ENCODE measurements around the gene SLC25A53.
"Not testable (repeated sequence)": the region's sequence is repeated elsewhere in the genome, so short reads cannot be mapped to it uniquely, and the experiment has no call there.

Gene SLC25A53

DNA sequence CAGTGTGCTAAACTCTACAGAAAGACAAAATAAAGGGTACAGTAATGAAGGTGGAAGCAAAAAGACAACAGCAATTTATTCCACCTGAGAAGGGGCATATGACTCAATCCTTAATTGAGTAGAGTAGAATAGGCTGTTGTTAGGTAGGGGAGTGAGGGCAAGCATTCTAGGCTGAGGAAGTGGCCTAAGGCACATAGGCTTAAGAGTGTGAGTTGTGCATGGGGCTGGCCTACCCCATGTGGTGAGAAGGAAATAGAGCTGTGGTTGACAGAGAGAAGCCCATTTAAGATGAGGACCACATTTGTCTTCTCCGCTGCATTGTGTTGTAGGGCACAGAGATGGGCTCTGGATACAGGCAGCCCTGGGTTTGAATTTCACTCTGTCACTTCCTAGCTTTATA lies 47.9 kb downstream of the SLC25A53 start:
- Histone ChIP-seq H3K27me3 (ENCODE audit: control insufficient read depth in 1 of 2, insufficient read depth in 2 of 2, low read length in 2 of 2) (peaks cover 0 to 9% of the 10 kb centered on the region in 2 donors), H3K4me1 (ENCODE audit: control insufficient read depth in 1 of 2, insufficient read depth in 2 of 2, low read length in 2 of 2) (no peaks in the 10 kb centered on the region), H3K9ac (ENCODE audit: low read depth in 1 of 2, low read length in 2 of 2) (no peak overlapping the region), H3K27ac (ENCODE audit: low read depth, low read length) (no peak overlapping the region), H3K36me3 (ENCODE audit: control insufficient read depth in 1 of 2, insufficient read depth in 2 of 2, low read length in 2 of 2) (no peaks in the 10 kb centered on the region), H3K9me3 (ENCODE audit: control insufficient read depth in 1 of 2, low read length in 2 of 2) (no peaks in the 10 kb centered on the region), H3K4me3 (ENCODE audit: low read depth in 1 of 2, low read length in 2 of 2) (no peak overlapping the region)

DNA sequence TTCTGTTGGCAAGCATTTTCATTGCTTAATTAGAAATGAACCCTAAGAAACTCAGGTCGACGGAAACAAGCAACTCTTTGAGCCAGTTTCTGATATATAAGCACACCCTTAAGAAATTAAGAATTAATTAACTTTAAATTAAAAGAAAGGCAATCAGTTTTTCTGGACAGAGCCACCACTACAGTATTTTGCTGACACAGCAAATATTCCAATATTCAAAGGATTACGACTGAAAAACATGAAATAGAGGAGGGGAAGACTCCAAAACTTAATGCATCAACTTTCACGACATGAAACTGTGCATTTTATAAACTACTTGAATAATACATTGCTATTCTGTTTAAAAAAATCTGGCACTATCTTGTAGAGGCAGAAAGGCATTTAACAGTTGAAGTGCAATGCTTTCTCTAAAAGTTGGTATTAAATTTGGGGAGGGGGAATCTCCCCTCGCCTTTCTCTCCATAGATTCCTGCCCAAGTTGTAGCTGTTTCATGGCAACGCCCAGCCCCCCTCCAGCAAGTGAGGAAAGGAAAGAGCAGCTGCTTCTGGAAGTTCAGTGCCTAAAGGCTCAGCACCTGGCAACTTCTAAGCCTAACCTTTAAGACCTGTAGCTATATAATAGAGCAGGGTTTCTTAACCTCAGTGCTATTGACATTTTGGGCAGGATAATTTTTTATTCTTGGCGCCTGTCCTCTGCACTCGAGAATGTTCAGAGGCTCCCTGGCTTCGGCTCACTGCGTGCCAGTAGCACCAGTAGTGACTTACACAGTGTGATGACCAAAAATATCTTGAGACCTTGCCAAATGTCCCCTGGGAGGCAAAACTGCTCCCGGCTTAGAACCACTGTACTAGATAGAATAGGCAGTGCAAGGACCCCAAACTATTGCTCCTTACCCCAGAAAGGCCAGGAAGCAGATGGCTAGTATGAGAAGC lies 51.2 kb downstream of the SLC25A53 start:
- no peaks in the 10 kb centered on the region for H3K9me3 ChIP-seq (ENCODE audit: control insufficient read depth in 1 of 2, low read length in 2 of 2)
- no peak overlapping the region for H3K4me3 ChIP-seq (ENCODE audit: low read depth in 1 of 2, low read length in 2 of 2)
- H3K27ac ChIP-seq (ENCODE audit: low read depth, low read length): no peak overlapping the region
- H3K27me3 ChIP-seq (ENCODE audit: control insufficient read depth in 1 of 2, insufficient read depth in 2 of 2, low read length in 2 of 2): no peaks in the 10 kb centered on the region
- no peak overlapping the region for H3K9ac ChIP-seq (ENCODE audit: low read depth in 1 of 2, low read length in 2 of 2)
- no peaks in the 10 kb centered on the region for H3K4me1 ChIP-seq (ENCODE audit: control insufficient read depth in 1 of 2, insufficient read depth in 2 of 2, low read length in 2 of 2)
- no peaks in the 10 kb centered on the region for H3K36me3 ChIP-seq (ENCODE audit: control insufficient read depth in 1 of 2, insufficient read depth in 2 of 2, low read length in 2 of 2)

DNA sequence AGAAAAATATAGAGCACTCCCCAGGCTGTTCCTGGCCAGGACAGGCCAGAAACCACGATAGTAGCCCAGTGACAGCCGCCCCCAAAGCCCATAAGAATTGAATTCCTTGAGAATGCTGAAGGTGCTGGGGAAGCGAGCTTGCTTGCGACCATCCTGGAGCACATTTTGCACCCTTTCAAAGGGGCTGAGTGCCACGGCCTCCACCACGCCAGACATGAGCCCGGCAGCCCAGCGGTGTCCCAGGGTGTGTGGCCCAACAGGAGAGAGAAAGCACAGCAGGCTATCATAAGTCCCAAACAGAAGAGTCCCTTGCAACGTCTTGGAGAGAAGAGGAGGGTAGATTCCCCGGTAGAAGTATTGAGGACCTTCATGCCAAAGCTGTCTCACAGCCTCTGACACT lies 52.1 kb downstream of the SLC25A53 start:
- H3K27ac ChIP-seq (ENCODE audit: low read depth, low read length): no peak overlapping the region
- H3K27me3 ChIP-seq (ENCODE audit: control insufficient read depth in 1 of 2, insufficient read depth in 2 of 2, low read length in 2 of 2): no peaks in the 10 kb centered on the region
- no peak overlapping the region for H3K4me3 ChIP-seq (ENCODE audit: low read depth in 1 of 2, low read length in 2 of 2)
- no peaks in the 10 kb centered on the region for H3K4me1 ChIP-seq (ENCODE audit: control insufficient read depth in 1 of 2, insufficient read depth in 2 of 2, low read length in 2 of 2)
- H3K36me3 ChIP-seq (ENCODE audit: control insufficient read depth in 1 of 2, insufficient read depth in 2 of 2, low read length in 2 of 2): no peaks in the 10 kb centered on the region
- no peak overlapping the region for H3K9ac ChIP-seq (ENCODE audit: low read depth in 1 of 2, low read length in 2 of 2)
- no peaks in the 10 kb centered on the region for H3K9me3 ChIP-seq (ENCODE audit: control insufficient read depth in 1 of 2, low read length in 2 of 2)

DNA sequence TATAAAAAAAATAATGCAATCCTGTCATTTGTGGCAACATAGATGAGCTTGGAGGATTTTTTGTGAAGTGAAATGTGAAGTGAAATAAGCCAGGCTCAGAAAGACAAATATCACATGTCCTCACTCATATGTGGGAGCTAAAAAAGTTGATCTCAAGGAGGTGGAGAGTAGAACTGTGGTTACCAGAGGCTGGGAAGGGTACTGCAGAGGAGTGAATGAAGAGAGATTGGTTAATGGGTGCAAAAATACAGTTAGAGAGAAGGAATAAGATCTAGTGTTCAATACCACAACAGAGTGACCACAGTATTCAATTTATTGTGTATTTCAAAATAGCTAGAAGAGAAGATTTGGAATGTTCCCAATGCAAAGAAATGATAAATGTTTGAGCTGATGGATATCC lies 57.9 kb downstream of the SLC25A53 start:
- no peaks in the 10 kb centered on the region for H3K36me3 ChIP-seq (ENCODE audit: control insufficient read depth in 1 of 2, insufficient read depth in 2 of 2, low read length in 2 of 2)

DNA sequence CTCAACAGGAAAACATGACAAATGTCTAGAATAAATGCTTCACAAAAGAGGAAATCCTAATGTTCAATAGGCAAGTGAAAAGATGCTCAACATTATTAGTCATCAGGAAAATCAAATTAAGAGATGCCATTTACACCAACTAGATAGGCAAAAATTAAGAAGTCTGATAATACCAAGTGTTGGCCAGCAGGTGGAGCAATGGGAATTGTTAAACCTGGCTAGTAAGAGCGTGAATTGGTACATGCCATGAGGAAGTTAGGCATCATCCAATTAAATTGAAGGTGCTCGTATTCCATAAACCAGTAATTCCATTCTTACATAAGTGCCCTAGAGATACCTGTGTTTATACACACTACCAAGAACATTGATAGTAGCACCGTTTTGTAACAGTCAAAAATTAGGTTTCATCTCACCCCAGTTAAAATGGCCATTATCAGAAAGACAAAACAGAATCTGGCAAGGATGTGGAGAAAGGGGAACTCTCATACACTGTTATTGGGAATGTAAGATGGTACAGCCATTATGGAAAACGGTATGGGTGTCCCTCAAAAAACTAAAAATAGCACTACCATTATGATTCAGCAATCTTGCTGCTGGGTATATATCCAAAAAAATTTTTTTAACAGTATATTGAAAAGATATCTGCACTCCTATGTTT lies 58.5 kb downstream of the SLC25A53 start:
- H3K9me3 ChIP-seq (ENCODE audit: control insufficient read depth in 1 of 2, low read length in 2 of 2): no peaks in the 10 kb centered on the region
- H3K4me3 ChIP-seq (ENCODE audit: low read depth in 1 of 2, low read length in 2 of 2): no peak overlapping the region
- H3K27me3 ChIP-seq (ENCODE audit: control insufficient read depth in 1 of 2, insufficient read depth in 2 of 2, low read length in 2 of 2): no peaks in the 10 kb centered on the region
- H3K27ac ChIP-seq (ENCODE audit: low read depth, low read length): no peak overlapping the region
- H3K36me3 ChIP-seq (ENCODE audit: control insufficient read depth in 1 of 2, insufficient read depth in 2 of 2, low read length in 2 of 2): no peaks in the 10 kb centered on the region
- H3K9ac ChIP-seq (ENCODE audit: low read depth in 1 of 2, low read length in 2 of 2): no peak overlapping the region
- H3K4me1 ChIP-seq (ENCODE audit: control insufficient read depth in 1 of 2, insufficient read depth in 2 of 2, low read length in 2 of 2): no peaks in the 10 kb centered on the region

More for the DNA sequence above, 57.9 kb downstream of the SLC25A53 start:
- H3K9ac ChIP-seq (ENCODE audit: low read depth in 1 of 2, low read length in 2 of 2): no peak overlapping the region
- no peaks in the 10 kb centered on the region for H3K9me3 ChIP-seq (ENCODE audit: control insufficient read depth in 1 of 2, low read length in 2 of 2)
- no peak overlapping the region for H3K27ac ChIP-seq (ENCODE audit: low read depth, low read length)
- H3K27me3 ChIP-seq (ENCODE audit: control insufficient read depth in 1 of 2, insufficient read depth in 2 of 2, low read length in 2 of 2): no peaks in the 10 kb centered on the region
- no peaks in the 10 kb centered on the region for H3K4me1 ChIP-seq (ENCODE audit: control insufficient read depth in 1 of 2, insufficient read depth in 2 of 2, low read length in 2 of 2)
- H3K4me3 ChIP-seq (ENCODE audit: low read depth in 1 of 2, low read length in 2 of 2): no peak overlapping the region

DNA sequence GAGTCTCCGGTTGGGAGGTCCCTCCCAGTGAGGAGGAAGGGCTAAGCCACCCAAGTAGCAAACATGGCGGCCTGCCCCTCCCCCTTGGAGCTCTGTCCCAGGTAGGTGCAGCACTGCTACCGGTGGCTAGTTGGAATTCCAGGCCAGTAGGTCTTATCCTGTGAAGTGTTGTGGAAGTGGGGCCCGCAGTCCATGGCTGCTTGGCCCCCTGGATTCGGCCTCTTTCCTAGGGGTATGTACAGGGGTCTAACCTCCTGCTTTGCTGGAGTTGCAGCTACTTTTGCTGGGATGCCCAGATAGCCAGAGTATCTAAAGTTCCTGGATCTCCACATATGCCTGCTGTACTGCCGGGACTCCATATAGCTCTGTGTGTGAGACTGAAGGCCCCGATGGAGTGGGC lies 70.9 kb downstream of the SLC25A53 start:
- Histone ChIP-seq H3K4me3 (ENCODE audit: low read depth in 1 of 2, low read length in 2 of 2) (no peak overlapping the region), H3K36me3 (ENCODE audit: control insufficient read depth in 1 of 2, insufficient read depth in 2 of 2, low read length in 2 of 2) (no peaks in the 10 kb centered on the region), H3K9me3 (ENCODE audit: control insufficient read depth in 1 of 2, low read length in 2 of 2) (no peaks in the 10 kb centered on the region), H3K27ac (ENCODE audit: low read depth, low read length) (no peak overlapping the region), H3K9ac (ENCODE audit: low read depth in 1 of 2, low read length in 2 of 2) (no peak overlapping the region), H3K4me1 (ENCODE audit: control insufficient read depth in 1 of 2, insufficient read depth in 2 of 2, low read length in 2 of 2) (no peaks in the 10 kb centered on the region), H3K27me3 (ENCODE audit: control insufficient read depth in 1 of 2, insufficient read depth in 2 of 2, low read length in 2 of 2) (no peaks in the 10 kb centered on the region)

DNA sequence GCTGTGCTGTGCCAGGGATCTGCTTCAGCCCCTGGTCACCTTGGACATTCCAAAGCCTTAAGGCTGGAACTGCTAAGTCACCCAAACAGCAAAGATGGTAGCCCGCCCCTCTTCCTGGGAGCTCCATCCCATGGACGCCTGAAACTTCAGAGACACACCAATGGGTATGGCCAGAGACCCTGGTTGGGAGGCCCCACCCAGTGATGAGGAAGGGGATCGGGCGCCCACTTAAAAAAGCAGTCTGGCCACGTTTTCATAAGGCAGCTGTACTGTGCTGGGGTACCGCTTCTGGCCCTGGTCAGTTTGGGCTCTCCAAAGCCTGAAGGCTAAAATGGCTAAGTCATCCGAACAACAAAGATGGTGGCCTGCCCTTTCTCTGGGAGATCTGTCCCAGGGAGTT lies 71.3 kb downstream of the SLC25A53 start:
- no peaks in the 10 kb centered on the region for H3K4me1 ChIP-seq (ENCODE audit: control insufficient read depth in 1 of 2, insufficient read depth in 2 of 2, low read length in 2 of 2)
- no peak overlapping the region for H3K9ac ChIP-seq (ENCODE audit: low read depth in 1 of 2, low read length in 2 of 2)
- no peaks in the 10 kb centered on the region for H3K36me3 ChIP-seq (ENCODE audit: control insufficient read depth in 1 of 2, insufficient read depth in 2 of 2, low read length in 2 of 2)
- no peak overlapping the region for H3K4me3 ChIP-seq (ENCODE audit: low read depth in 1 of 2, low read length in 2 of 2)
- H3K27me3 ChIP-seq (ENCODE audit: control insufficient read depth in 1 of 2, insufficient read depth in 2 of 2, low read length in 2 of 2): no peaks in the 10 kb centered on the region
- no peaks in the 10 kb centered on the region for H3K9me3 ChIP-seq (ENCODE audit: control insufficient read depth in 1 of 2, low read length in 2 of 2)
- H3K27ac ChIP-seq (ENCODE audit: low read depth, low read length): no peak overlapping the region

DNA sequence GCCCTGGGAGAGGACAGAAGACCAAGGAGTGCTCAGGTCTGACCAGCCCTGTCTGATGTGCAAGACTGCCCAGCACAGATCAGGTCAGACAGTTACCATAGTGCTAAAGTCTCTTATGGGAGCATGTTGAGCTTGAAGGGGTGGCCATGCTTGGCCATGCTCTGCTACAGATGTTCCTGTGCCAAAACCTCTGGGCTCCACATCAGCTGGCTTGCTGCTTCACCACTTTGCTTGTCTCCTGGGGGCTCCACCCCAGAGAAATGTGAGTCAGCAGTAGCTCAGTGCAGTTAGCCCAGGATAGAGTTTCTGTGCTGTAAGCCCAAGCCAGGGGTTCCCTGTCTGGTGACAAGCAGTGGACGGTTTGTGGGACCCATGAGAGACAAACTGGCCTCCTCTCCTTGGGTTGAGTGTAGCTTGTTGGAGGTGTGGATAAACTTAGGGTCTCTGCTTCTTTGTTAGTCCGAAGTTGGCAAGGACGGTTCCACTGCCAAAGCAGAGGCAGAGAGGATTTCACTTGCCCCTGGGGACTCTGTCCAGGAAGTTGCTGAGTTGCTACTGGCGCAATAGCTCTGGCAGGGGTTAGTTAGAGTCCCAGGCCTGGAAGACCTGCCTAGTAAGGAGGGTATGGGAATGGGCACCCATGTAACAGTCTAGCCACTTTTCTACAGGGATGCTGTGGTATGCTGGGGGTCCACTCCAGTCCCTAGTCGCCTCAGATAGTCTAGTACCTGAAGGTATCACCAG lies 72.1 kb downstream of the SLC25A53 start:
- H3K36me3 ChIP-seq (ENCODE audit: control insufficient read depth in 1 of 2, insufficient read depth in 2 of 2, low read length in 2 of 2): no peaks in the 10 kb centered on the region
- no peaks in the 10 kb centered on the region for H3K27me3 ChIP-seq (ENCODE audit: control insufficient read depth in 1 of 2, insufficient read depth in 2 of 2, low read length in 2 of 2)
- no peaks in the 10 kb centered on the region for H3K9me3 ChIP-seq (ENCODE audit: control insufficient read depth in 1 of 2, low read length in 2 of 2)
- no peak overlapping the region for H3K27ac ChIP-seq (ENCODE audit: low read depth, low read length)
- H3K9ac ChIP-seq (ENCODE audit: low read depth in 1 of 2, low read length in 2 of 2): no peak overlapping the region
- H3K4me3 ChIP-seq (ENCODE audit: low read depth in 1 of 2, low read length in 2 of 2): no peak overlapping the region
- H3K4me1 ChIP-seq (ENCODE audit: control insufficient read depth in 1 of 2, insufficient read depth in 2 of 2, low read length in 2 of 2): no peaks in the 10 kb centered on the region

DNA sequence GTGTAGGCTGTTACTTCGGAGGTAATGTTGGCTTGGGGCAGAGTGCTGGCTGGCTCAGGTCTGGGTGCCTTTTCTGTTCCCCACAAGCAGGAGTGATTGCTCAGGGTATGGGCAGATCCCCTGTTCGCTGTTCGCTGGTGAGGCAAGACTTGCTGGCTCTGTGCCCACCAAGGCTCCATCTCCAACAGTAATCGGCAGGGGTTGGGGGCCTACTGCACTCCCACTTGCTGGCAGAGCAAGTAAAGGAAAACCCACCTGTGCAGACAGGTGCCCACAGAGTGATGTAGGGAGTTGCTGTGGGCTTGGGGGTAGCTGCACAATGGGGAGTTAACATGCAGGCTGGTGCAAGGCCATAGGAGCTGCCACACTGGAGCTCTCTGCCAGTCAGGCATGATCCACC lies 72.7 kb downstream of the SLC25A53 start:
- H3K36me3 ChIP-seq (ENCODE audit: control insufficient read depth in 1 of 2, insufficient read depth in 2 of 2, low read length in 2 of 2): no peaks in the 10 kb centered on the region
- H3K4me1 ChIP-seq (ENCODE audit: control insufficient read depth in 1 of 2, insufficient read depth in 2 of 2, low read length in 2 of 2): no peaks in the 10 kb centered on the region
- H3K4me3 ChIP-seq (ENCODE audit: low read depth in 1 of 2, low read length in 2 of 2): no peak overlapping the region
- no peaks in the 10 kb centered on the region for H3K27me3 ChIP-seq (ENCODE audit: control insufficient read depth in 1 of 2, insufficient read depth in 2 of 2, low read length in 2 of 2)
- no peak overlapping the region for H3K27ac ChIP-seq (ENCODE audit: low read depth, low read length)
- H3K9ac ChIP-seq (ENCODE audit: low read depth in 1 of 2, low read length in 2 of 2): no peak overlapping the region
- H3K9me3 ChIP-seq (ENCODE audit: control insufficient read depth in 1 of 2, low read length in 2 of 2): no peaks in the 10 kb centered on the region

DNA sequence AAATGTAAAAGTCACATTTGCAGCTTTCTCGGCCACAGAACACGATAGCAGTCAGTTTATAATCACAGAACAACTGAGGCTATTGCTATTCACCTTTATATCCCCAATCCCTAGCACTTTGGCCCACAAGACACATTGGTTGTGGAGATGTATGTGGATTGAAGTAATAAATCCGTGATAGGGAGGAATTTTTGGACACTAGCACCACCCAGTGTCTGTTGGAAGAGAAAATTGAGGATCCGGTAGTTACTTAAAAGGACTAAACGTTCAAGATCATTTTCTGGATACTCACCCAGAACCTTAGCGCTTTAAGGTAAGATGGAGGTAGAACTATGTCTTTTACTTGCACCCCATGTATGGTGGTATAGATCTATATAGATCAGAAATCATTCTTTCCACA lies 79.0 kb downstream of the SLC25A53 start:
- not testable (repeated sequence) for H3K27ac ChIP-seq (ENCODE audit: low read depth, low read length); H3K4me1 ChIP-seq (ENCODE audit: control insufficient read depth in 1 of 2, insufficient read depth in 2 of 2, low read length in 2 of 2); H3K27me3 ChIP-seq (ENCODE audit: control insufficient read depth in 1 of 2, insufficient read depth in 2 of 2, low read length in 2 of 2); H3K36me3 ChIP-seq (ENCODE audit: control insufficient read depth in 1 of 2, insufficient read depth in 2 of 2, low read length in 2 of 2); H3K9me3 ChIP-seq (ENCODE audit: control insufficient read depth in 1 of 2, low read length in 2 of 2); H3K4me3 ChIP-seq (ENCODE audit: low read depth in 1 of 2, low read length in 2 of 2); H3K9ac ChIP-seq (ENCODE audit: low read depth in 1 of 2, low read length in 2 of 2)

Data from duodenal mucosa (tissue), 2 donors.